Left lobe of liver (tissue), 2 donors: ENCODE data around the gene AP4S1. TPM values are rescaled to one million over a fixed set of nuclear protein-coding genes. Genes with fewer than 3 reads are reported as not detected.
"Not testable (repeated sequence)": the region's sequence is repeated elsewhere in the genome, so short reads cannot be mapped to it uniquely, and the experiment has no call there.

Experiments used
- ATAC-seq: fragments of 200-7000 bp; cut with Tn5 transposase; one replicate; pipeline ENCODE4 v1.9.1; 2020; ENCODE audit warnings: mild to moderate bottlenecking, moderate library complexity
- DNase-seq: peaks from one replicate; pipeline ENCODE4 v3.0.0-alpha.2; 2020; ENCODE audit warnings: low spot score
- total RNA-seq: library from RNA; stranded (reverse); gene quantifications from one replicate; pipeline ENCODE4 v1.2.1, GENCODE V29; 2021
- donor health status: DM: no; HTN: no; CAD: no; lungs with moderate emphysema.
- donor health status: DM: no; HTN: yes; CAD: no.

AP4S1 gene
- 1.9 TPM for total RNA-seq

GRCh38 chr14:31025367-31026076 lies at the start of gene AP4S1:
Gene AP4S1, plus strand, starts transcription at chr14:31025649. Its CDS starts 40,548 bp downstream, at chr14:31066197.
- ATAC-seq: peak; percentile 30
- DNase-seq: peak; percentile 63

GRCh38 chr14:30977752-30978151 lies 47.7 kb upstream of the AP4S1 start:
- DNase-seq (no peak), ATAC-seq (no peak)

GRCh38 chr14:30980106-30980704 lies 45.2 kb upstream of the AP4S1 start:
- ATAC-seq: peak; percentile 91
- DNase-seq: not testable (repeated sequence)

GRCh38 chr14:30980980-30981379 lies 44.5 kb upstream of the AP4S1 start:
- ATAC-seq (no peak), DNase-seq (no peak)

GRCh38 chr14:30982533-30982932 lies 42.9 kb upstream of the AP4S1 start:
- DNase-seq (no peak), ATAC-seq (no peak)

GRCh38 chr14:30983858-30984257 lies 41.6 kb upstream of the AP4S1 start:
- no peak for ATAC-seq
- no peak for DNase-seq

- DNase-seq (no peak), ATAC-seq (no peak)
Measured at GRCh38 chr14:30985796-30986195, 39.7 kb upstream of the AP4S1 start.

- ATAC-seq (no peak), DNase-seq (no peak)
Measured at GRCh38 chr14:30988509-30988908, 36.9 kb upstream of the AP4S1 start.

- ATAC-seq: peak; percentile 6
- DNase-seq: no peak
Measured at GRCh38 chr14:30990770-30991169, 34.7 kb upstream of the AP4S1 start.

GRCh38 chr14:30991408-30991807 lies 34.0 kb upstream of the AP4S1 start:
- ATAC-seq: peak; percentile 36

GRCh38 chr14:30993071-30993470 lies 32.4 kb upstream of the AP4S1 start:
- DNase-seq (no peak), ATAC-seq (no peak)

More at GRCh38 chr14:30991408-30991807, 34.0 kb upstream of the AP4S1 start:
- DNase-seq: no peak

GRCh38 chr14:30994681-30995620 lies 30.5 kb upstream of the AP4S1 start:
- DNase-seq: no peak
- ATAC-seq: no peak

GRCh38 chr14:30995689-30996088 lies 29.8 kb upstream of the AP4S1 start:
- ATAC-seq (peak; percentile 17), DNase-seq (no peak)

- DNase-seq (no peak), ATAC-seq (no peak)
Measured at GRCh38 chr14:30996892-30997659, 28.4 kb upstream of the AP4S1 start.

- ATAC-seq: no peak
- no peak for DNase-seq
Measured at GRCh38 chr14:30998100-30998706, 27.2 kb upstream of the AP4S1 start.

GRCh38 chr14:30999038-30999773 lies 26.2 kb upstream of the AP4S1 start:
- ATAC-seq (no peak), DNase-seq (no peak)

GRCh38 chr14:31000629-31001338 lies 24.7 kb upstream of the AP4S1 start:
- DNase-seq: no peak
- ATAC-seq: no peak

- ATAC-seq (no peak), DNase-seq (no peak)
Measured at GRCh38 chr14:31001339-31001658, 24.1 kb upstream of the AP4S1 start.

- ATAC-seq (peak; percentile 42), DNase-seq (no peak)
Measured at GRCh38 chr14:31003284-31003683, 22.2 kb upstream of the AP4S1 start.
